SK-N-SH (cell line): ENCODE data around the gene PRKAB1.

Experiments used
- GABPA ChIP-seq: IDR thresholded peaks from 2 replicates; pipeline ENCODE4 v1.4.0; 2012; ENCODE audit warnings: low read depth, mild to moderate bottlenecking
- NRF1 ChIP-seq: IDR thresholded peaks from 2 replicates; pipeline ENCODE4 v1.6.1; 2012; ENCODE audit warnings: low read depth, mild to moderate bottlenecking, low read length
- TF ChIP-seq, protein P1 (sequence below): fragments of 200-600 bp; sonication (generic); IDR thresholded peaks from 2 replicates; pipeline ENCODE4 v1.6.1; 2017; ENCODE audit warnings: antibody characterized with exemption, mild to moderate bottlenecking, moderate library complexity
- TF ChIP-seq, protein P2 (sequence below): fragments of 150-350 bp; IDR thresholded peaks from 2 replicates; pipeline ENCODE4 v1.6.1; 2017; ENCODE audit warnings: antibody characterized with exemption, low read length, low read depth, borderline replicate concordance

DNA sequence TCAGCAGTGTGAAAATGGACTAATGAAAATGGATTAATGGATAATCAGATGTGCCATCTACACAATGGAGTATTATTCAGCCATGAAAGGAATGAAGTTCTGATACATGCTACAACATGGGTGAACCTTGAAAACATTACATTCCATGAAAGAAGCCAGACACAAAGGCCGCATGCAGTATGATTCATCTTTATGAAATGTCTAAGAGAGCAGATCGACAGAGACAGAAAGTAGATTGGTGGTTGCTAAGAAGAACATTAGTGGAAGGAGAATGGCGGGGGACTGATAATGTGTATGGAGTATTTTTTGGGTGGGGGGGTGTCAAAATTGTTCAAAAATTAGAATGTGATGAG, 47.3 kb downstream of the PRKAB1 start:
- TF ChIP-seq NRF1 (no peak), GABPA (no peak)
- TF ChIP-seq, protein P1, sequence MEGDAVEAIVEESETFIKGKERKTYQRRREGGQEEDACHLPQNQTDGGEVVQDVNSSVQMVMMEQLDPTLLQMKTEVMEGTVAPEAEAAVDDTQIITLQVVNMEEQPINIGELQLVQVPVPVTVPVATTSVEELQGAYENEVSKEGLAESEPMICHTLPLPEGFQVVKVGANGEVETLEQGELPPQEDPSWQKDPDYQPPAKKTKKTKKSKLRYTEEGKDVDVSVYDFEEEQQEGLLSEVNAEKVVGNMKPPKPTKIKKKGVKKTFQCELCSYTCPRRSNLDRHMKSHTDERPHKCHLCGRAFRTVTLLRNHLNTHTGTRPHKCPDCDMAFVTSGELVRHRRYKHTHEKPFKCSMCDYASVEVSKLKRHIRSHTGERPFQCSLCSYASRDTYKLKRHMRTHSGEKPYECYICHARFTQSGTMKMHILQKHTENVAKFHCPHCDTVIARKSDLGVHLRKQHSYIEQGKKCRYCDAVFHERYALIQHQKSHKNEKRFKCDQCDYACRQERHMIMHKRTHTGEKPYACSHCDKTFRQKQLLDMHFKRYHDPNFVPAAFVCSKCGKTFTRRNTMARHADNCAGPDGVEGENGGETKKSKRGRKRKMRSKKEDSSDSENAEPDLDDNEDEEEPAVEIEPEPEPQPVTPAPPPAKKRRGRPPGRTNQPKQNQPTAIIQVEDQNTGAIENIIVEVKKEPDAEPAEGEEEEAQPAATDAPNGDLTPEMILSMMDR, result no peak
- TF ChIP-seq, protein P2, sequence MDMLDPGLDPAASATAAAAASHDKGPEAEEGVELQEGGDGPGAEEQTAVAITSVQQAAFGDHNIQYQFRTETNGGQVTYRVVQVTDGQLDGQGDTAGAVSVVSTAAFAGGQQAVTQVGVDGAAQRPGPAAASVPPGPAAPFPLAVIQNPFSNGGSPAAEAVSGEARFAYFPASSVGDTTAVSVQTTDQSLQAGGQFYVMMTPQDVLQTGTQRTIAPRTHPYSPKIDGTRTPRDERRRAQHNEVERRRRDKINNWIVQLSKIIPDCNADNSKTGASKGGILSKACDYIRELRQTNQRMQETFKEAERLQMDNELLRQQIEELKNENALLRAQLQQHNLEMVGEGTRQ, result no peak
